ENCODE data around the gene HTRA2. TPM values are rescaled to one million over a fixed set of nuclear protein-coding genes. Genes with fewer than 3 reads are reported as not detected.

HTRA2 gene
- total and polyA plus RNA-seq, 9 of the 15 experiments (the other 6 are each of a cell fraction or from before 2014, with no cell fraction given) = 54.2 to 71.2 (median 65.8) TPM

- TF ChIP-seq, protein P1, sequence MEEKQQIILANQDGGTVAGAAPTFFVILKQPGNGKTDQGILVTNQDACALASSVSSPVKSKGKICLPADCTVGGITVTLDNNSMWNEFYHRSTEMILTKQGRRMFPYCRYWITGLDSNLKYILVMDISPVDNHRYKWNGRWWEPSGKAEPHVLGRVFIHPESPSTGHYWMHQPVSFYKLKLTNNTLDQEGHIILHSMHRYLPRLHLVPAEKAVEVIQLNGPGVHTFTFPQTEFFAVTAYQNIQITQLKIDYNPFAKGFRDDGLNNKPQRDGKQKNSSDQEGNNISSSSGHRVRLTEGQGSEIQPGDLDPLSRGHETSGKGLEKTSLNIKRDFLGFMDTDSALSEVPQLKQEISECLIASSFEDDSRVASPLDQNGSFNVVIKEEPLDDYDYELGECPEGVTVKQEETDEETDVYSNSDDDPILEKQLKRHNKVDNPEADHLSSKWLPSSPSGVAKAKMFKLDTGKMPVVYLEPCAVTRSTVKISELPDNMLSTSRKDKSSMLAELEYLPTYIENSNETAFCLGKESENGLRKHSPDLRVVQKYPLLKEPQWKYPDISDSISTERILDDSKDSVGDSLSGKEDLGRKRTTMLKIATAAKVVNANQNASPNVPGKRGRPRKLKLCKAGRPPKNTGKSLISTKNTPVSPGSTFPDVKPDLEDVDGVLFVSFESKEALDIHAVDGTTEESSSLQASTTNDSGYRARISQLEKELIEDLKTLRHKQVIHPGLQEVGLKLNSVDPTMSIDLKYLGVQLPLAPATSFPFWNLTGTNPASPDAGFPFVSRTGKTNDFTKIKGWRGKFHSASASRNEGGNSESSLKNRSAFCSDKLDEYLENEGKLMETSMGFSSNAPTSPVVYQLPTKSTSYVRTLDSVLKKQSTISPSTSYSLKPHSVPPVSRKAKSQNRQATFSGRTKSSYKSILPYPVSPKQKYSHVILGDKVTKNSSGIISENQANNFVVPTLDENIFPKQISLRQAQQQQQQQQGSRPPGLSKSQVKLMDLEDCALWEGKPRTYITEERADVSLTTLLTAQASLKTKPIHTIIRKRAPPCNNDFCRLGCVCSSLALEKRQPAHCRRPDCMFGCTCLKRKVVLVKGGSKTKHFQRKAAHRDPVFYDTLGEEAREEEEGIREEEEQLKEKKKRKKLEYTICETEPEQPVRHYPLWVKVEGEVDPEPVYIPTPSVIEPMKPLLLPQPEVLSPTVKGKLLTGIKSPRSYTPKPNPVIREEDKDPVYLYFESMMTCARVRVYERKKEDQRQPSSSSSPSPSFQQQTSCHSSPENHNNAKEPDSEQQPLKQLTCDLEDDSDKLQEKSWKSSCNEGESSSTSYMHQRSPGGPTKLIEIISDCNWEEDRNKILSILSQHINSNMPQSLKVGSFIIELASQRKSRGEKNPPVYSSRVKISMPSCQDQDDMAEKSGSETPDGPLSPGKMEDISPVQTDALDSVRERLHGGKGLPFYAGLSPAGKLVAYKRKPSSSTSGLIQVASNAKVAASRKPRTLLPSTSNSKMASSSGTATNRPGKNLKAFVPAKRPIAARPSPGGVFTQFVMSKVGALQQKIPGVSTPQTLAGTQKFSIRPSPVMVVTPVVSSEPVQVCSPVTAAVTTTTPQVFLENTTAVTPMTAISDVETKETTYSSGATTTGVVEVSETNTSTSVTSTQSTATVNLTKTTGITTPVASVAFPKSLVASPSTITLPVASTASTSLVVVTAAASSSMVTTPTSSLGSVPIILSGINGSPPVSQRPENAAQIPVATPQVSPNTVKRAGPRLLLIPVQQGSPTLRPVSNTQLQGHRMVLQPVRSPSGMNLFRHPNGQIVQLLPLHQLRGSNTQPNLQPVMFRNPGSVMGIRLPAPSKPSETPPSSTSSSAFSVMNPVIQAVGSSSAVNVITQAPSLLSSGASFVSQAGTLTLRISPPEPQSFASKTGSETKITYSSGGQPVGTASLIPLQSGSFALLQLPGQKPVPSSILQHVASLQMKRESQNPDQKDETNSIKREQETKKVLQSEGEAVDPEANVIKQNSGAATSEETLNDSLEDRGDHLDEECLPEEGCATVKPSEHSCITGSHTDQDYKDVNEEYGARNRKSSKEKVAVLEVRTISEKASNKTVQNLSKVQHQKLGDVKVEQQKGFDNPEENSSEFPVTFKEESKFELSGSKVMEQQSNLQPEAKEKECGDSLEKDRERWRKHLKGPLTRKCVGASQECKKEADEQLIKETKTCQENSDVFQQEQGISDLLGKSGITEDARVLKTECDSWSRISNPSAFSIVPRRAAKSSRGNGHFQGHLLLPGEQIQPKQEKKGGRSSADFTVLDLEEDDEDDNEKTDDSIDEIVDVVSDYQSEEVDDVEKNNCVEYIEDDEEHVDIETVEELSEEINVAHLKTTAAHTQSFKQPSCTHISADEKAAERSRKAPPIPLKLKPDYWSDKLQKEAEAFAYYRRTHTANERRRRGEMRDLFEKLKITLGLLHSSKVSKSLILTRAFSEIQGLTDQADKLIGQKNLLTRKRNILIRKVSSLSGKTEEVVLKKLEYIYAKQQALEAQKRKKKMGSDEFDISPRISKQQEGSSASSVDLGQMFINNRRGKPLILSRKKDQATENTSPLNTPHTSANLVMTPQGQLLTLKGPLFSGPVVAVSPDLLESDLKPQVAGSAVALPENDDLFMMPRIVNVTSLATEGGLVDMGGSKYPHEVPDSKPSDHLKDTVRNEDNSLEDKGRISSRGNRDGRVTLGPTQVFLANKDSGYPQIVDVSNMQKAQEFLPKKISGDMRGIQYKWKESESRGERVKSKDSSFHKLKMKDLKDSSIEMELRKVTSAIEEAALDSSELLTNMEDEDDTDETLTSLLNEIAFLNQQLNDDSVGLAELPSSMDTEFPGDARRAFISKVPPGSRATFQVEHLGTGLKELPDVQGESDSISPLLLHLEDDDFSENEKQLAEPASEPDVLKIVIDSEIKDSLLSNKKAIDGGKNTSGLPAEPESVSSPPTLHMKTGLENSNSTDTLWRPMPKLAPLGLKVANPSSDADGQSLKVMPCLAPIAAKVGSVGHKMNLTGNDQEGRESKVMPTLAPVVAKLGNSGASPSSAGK (IDR thresholded peaks at IDR 0.05) = peak; percentile 6; the same call in 1 of the 2 replicates
- TF ChIP-seq SP1 (CRISPR knock-in tag; IDR thresholded peaks at IDR 0.05) (peak; percentile 72), CBX2 (IDR thresholded peaks at IDR 0.05; ENCODE audit: insufficient read depth, low read length, poor library complexity, severe bottlenecking) (no peak), KDM4B (IDR thresholded peaks at IDR 0.05; ENCODE audit: borderline replicate concordance in 2 of 2, low read depth in 1 of 2) (peak in 1 of 2 experiments; percentile 69; a peak in 2 of 4 replicates), USF2 (CRISPR knock-in tag; IDR thresholded peaks at IDR 0.05) (no peak), ZNF511 (CRISPR knock-in tag; IDR thresholded peaks at IDR 0.05) (peak; percentile 26), NCOA1 (IDR thresholded peaks at IDR 0.05; ENCODE audit: low read depth) (peak; percentile 13; the same call in 1 of the 2 replicates), KHSRP (IDR thresholded peaks at IDR 0.05) (no peak), EP400 (IDR thresholded peaks at IDR 0.05) (peak; percentile 90), NCOA6 (IDR thresholded peaks at IDR 0.05) (no peak), SRF (CRISPR knock-in tag; IDR thresholded peaks at IDR 0.05) (peak in 1 of 2 experiments; percentile 59; a peak in 1 of 4 replicates), HNRNPLL (IDR thresholded peaks at IDR 0.05; ENCODE audit: low read depth, low read length, poor library complexity, severe bottlenecking) (peak; percentile 65)
Observed at GRCh38 chr2:74529357-74530238, at the start of gene HTRA2, which contains the start of gene AUP1 (continued).

Data from K562 (cell line).